Stromal cell of bone marrow (primary cell): ENCODE results near the gene RARB.

Experiments
- DNase-seq: peaks from one replicate; pipeline ENCODE4 v3.0.0-alpha.2; 2012; ENCODE audit warnings: low read depth

RARB gene

DNA sequence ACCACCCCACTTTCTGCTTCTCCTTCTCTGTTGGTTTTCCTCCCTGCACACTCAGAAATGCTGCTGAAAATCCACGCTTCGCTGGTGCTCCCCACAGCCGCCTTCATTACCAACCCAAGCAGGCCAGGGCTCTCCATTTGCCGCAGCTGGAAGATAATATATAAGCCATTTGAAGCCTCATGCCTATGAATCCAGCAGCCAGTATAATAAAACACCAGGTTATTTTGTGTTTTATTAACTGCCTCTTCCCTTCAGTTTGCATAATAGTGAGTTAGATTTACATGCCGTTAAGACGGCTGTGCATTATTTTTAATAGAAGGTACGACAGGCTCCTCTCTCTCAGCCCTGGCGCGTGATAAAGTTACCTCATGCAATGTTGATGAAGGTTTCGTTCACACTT, 150.0 kb downstream of the RARB start:
- DNase-seq, result no peak

DNA sequence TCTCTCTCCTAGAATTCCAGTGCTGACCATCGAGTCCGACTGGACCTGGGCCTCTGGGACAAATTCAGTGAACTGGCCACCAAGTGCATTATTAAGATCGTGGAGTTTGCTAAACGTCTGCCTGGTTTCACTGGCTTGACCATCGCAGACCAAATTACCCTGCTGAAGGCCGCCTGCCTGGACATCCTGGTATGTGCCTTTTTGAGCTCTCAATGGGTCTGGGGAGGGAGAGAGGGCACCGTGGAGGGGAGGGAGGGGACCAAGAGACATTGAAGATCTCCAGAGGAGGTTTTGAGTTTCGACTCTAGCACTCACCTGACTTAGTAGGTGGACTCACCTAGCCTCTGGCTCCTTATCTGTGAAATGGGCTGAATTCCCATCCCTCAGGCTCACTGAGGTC, 152.5 kb downstream of the RARB start:
- DNase-seq, result no peak

DNA sequence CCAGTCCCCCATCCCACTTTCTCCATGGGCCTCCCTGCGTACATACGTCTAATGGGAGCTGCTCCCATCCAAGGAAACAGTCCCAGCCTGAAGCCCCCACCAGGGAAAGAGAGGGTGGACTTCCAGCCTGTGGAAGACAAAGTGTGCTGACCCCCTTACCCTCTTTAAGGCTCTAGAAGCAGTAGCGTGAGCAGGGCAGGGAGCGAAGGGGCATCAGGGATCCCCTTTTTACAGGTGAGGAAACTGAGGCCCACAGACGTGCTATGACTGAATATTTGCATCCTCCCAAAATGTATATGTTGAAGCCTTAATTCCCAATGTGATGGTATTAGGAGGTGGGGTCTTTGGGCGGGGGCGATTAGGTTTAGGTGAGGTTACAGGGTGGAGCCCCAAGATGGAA, 153.3 kb downstream of the RARB start:
- DNase-seq, result no peak

DNA sequence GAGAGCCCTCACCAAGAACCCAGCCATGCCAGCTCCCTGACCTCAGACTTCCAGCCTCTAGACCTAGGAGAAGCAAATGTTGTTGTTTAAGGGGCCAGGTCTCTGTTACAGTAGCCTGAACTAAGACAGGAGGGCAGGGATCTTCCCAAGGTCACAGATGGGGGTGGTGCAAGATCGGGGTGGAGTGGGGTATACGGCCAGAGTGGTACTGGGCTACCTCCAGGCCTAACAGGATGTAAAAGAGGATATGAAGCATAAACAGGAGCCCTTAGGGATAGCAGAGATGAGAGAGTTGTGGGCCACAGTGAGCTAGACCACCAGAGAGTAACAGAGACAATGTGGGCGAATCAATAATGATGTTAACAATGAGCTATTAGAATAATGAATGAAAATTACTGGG, 153.8 kb downstream of the RARB start:
- DNase-seq, result no peak

DNA sequence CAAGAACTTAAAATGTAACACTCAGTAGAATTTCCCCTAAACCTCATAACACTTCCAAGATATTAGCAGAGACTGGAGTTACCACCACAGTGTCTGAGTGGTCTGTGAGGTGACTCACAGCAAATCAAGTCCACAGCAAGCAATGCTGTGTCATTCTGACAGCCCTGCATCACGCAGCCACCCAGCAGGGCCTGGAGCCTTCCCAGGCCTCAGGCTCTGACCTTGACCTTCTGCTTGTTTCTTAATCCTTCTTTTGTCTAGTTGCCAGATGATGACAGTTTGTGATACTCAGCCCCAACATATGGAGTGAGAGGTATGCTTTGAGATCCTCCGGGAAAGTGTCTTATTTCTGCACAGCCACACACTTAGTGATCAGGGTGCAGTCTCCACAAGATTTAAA, 154.2 kb downstream of the RARB start:
- peak; percentile 38 for DNase-seq

DNA sequence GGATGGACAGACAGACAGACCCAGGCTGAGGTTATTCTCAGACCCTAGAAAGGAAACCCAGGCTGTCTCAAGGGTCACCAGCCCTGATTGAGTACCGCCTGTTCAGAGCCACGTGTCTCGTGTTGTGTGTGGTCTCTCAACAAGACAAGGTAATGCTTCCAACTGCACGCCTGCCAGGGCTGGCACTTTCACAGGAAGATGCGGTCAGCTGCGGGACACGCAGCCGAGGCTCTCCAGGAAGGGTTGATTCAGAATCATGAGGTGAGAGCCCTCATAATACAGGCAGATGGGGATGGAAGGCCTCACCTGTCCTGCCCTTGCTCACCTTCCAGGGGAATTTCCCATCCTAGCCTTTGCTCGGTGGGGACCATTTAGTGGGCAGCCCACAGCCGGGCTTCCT, 155.3 kb downstream of the RARB start:
- DNase-seq, result no peak

DNA sequence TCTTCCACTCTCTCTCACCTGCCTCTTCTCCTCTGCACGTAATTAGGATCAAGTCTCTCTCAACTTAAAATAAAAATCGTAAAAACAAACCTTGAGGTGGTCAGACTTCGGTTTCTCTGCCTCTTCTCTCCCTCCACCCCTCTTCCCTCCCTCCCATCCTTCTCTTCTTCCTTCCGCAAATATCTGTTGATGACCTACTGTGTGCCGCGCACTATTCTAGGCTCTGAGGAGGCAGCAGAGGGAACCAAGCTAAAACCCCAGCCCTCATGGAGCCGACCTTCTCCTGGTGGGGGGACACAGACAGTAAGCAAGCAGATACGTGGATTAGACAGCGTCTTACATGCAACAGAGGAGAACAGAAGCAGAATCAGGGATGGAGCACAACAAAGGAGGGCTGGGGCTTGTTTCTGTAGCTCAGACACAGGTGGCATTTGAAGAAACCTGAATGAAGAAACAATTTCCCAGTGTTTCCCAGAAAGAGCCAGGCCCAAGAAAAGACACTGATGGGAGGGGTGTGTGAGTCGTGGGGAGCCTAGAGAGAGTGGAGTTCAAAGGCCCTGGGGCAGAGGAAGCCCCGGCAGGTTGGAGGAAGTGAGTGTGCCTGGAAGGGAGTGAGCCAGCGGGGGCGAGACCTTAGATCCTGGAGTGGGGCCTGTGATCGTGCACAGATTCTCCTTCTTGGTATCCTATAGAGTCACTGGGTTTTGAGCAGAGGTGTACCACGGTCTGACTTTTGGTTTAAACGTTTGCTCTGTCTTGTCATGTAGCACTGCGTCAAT, 156.1 kb downstream of the RARB start:
- DNase-seq, result no peak

DNA sequence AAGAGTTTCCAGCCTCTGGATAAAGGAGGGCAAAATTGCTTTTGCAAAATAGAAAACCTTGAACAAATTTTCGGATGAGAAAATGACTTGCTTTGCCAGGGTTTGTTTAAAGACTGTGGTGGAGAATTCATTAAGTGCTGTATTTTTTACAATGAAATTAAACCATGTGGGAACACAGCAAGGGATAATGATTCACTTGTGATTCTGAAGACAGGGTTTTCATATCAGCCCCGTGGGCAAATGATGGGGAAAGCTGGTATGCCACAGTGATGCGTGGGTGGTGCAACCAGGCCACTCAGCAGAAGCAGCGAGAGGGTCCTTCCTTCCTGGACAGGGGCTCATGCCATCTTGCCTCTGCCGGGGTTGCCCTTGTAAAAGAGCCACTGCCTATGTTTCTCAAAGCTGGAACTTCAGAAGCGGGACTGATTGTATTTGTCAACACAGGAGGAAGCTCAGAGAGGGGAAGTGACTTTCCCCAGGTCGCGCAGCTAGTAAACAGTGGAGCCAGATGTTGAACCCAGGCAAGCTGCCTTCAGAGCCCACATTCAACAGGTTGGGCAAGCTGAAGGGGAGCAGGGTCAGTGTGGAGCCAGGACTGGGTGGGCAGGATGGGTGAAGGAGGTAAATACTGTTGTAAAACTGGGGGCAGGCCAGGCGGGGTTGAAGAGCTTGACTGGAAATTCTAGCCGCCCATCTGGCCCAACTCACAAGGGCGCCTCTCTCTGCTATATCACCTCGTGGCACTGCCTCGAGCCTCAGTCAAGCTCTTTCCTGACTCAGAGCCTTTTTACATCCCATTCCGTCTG, 157.5 kb downstream of the RARB start:
- DNase-seq, result no peak

DNA sequence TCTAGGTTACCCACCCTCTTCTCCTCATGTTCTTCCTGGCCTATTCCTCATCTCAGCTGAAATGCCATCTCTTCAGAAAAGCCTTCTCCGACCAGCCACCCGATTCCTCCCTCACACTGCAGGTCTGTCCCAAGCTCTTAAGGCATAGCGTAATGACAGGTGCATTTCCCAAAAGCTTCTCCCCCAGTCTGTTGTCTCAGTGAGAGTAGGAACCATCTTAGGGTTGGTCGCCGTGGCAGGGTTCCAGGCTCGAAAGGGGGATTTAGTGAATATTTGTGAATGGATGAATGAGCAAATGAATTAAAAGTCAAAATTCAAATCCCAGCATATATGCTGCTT, 158.1 kb downstream of the RARB start:
- no peak for DNase-seq

DNA sequence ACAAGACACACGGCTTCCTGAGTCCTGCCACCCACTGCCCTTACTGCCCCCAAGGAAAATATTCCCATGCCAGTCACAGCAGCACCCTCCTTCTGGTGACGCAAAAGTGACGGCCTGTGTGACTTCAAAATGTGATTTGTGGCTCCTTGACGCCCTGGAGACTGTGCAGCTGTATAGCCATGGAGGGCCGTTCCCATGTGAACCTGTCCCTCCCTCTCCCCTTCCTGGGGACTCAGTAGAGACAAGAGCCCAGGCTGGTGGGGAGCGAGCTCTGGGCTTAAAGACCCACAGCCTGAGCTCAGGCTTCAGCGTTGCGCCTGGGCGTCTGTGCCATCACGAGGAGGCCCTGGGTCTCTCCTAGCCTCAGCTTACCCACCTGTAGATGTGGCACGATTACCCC, 158.5 kb downstream of the RARB start:
- DNase-seq, result no peak

DNA sequence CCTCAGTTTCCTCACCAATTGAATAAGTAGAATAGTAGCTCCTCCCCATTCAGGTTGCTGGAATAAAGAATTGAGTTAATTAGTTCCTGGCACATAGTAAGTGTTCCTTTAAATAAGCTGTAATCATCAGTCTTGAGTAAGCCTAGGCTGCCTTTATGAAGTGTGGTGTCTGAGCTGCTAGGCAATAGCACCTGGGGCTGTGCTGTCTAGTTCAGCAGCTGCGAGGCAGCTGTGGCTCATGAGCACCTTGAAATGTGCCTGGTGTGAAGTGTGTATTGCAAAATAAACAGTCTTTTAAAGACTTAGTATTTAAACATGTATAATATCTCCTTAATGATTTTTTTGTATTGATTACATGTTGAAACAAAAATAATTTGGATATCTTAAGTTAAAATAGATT, 159.0 kb downstream of the RARB start:
- no peak for DNase-seq

DNA sequence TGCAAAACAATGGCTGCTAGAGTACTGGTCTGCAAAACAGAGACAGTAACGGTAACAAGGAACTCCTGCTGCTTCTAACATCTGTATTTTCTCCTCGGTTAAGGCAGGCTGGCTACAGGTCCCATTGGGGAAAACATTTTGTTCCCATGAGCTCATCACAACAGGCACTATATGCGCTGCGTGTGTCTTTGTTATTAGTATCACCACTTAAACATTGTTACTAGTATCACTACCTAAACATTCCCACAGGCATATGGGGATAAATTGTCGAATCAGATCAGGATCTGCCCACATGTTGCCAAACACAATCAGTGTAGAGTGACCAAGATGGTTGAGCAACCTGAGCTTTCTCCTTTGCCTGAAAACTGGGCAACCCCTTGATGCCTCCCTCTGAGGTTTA, 159.5 kb downstream of the RARB start:
- no peak for DNase-seq

DNA sequence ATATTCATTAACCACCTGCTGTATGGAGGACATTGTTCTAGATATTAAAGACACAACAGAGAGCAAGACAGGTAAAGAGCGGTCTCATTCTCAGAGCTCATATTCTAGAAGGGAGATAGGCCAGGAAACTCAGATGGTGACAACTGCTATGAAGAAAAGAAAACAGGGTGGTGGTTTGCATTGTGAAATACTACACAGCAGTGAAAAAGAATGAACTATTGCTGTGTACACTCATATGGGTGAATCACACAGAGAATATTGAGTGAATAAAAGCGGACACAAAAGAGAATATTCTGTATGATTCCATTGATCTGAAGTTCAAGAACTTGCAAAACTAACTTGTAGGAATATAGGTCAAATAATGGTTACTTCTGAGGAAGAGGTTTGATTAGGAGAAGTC, 159.9 kb downstream of the RARB start:
- DNase-seq, result no peak

DNA sequence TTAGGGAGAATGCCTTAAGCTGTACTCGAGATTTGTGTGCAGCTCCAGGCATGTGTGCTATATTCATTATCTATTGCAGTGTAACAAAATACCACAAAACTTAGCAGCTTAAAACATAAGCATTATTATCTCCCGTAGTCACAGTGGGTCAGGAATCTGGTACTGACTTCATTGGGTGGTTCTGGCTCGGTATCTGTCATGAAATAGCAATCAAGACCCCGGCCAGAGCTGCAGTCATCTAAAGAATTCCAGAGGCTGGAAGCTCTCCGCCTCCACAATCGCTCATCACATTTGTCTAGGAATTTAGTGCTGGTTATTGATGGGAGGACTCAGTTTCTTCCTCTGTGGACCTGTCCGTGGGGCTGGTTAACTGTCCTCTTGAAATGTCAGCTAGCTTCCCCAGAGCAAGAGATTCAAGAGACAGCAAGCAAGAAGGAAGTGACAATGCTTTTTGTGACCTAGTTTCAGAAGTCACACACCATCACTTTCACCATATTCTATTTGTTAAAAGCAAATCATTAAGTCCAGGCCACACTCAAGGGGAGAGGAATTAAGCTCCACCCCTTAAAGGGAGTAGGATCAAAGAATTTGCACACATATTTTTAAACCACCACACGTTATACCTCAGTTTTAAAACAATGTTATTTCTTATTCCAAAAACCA, 160.5 kb downstream of the RARB start:
- no peak for DNase-seq

DNA sequence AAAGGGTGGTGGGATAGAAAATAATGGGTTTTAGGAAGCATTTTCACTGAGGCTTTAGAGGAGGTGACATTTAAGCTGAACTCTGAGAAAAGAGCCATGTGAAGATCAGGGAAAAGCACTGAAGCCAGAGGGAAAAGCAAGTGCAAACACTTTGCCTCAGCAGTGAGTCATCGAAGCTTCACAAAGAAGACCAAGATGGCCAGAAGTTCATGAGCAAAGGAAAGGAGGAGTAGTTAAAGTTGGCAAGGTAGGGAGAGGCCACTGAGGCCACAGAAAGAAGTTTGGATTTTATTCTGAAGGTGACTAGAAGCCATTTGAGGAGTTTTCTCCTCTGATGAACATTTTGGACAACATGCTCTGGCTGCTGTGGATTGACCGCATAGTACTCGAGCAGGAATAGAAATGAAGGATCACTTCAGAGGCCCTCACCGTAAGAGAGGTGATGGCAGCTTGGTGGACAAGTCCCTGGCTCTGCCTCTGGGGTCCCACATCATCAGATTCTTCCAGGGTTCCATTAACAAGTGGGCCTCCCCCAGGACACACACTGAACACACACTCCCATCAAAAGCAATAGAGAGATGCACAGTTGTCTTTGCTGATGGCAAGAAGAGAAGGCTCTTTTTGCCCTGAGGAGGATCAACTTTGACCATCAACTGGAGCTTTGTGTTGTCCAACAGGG, 161.2 kb downstream of the RARB start:
- no peak for DNase-seq

DNA sequence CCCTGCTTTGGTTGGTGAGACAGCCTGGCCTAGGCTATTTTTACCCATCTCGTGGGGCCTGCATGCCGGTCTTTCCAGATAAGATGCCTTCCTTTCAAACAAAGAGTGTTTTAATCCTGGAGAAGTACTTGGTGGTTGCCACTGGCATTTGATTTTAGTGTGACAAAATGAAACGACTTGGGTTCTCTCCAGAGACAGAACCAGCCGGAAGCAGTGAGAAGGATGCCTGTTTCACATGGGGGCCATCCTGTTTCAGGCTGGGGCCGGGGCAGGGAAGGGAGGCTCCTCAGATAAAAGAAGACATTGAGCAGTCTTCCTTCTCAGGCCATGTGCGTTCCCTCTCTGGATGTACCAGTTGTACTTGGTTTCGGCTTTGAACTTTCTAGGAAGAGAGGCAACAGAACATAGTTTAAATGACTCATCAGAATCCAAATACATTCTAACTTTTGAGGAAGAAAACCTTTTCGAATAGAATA, 161.8 kb downstream of the RARB start:
- no peak for DNase-seq

DNA sequence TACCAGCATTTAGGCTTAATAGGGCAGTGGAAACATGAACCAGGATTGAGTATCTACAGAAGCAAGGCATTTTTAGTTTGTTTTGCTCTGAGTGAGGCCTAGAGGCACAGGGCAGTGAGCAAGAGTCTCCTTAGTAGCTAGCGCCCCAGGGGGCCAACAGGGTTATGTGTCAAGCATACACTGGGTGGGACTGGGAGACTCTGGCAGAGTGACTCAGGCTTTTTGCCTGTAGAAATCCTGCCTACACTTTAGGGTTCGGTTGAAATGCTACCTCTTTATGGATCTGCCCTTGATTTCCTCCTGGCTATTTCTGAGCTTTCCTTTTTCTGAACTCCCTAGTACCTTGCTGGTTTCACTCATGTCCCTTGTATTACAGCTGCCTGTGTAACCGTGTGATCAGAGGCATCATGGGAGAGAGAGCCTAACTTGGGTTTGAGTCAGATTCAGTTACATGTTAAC, 164.5 kb downstream of the RARB start:
- DNase-seq, result peak; percentile 80

DNA sequence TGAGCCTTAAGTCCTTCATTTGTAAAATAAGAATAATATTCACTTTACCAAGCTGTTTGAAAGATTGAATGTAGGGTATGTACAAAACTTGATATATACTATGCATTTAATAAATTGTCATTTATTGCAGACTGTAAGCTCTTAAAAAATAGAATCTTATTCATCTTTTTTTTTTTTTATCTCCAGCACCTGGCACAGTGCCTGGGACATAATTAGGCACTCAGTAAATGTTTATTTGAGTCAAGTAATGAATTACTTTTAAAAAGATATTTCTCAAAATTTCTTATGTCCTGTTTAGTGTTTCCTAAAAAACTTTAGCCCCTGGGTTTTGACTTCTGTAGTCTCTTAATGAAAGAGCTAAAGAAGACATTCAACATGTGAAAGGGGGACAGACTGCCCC, 164.9 kb downstream of the RARB start:
- no peak for DNase-seq

DNA sequence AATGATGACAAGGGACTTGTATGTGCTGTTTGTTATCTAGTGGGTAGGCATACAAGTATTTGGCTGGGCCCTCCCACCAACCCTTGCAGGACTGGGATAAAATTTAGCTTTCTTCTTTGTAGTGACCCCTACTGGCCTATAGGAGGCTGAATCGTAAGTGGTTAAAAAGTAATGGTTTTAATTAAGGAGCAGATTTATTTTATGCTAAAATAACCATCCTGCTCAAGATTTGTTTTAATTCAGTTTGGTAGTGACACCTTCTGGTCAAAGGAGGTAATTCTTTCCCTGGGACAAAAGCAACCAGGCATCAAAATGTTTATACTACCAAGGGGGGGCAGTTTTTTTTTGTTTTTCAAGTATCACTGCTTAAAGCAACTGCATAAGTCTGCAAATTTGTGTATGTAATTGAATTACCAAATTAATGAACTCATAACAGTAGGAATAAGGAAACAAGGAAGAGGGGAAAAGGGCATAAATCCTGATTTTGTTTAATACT, 166.0 kb downstream of the RARB start:
- peak; percentile 56 for DNase-seq

DNA sequence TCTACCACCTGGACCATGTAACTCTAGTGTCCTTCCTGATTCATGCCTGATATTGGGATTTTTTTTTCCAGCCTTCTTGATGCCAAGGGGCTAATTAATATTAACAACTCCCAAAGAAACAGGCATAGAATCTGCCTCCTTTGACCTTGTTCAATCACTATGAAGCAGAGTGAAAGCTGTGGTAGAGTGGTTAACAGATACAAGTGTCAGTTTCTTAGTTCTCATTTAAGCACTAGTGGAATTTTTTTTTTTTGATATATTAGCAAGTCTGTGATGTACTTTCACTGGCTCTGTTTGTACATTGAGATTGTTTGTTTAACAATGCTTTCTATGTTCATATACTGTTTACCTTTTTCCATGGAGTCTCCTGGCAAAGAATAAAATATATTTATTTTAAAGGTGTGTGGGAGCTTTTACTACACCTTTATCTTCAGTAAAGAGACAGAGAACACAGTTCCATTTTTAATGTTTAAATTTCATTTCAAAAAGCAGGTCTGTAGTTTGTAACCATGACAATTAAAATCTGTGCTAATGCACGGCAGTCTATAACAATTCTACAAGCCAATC, 169.6 kb downstream of the RARB start:
- DNase-seq, result no peak

DNA sequence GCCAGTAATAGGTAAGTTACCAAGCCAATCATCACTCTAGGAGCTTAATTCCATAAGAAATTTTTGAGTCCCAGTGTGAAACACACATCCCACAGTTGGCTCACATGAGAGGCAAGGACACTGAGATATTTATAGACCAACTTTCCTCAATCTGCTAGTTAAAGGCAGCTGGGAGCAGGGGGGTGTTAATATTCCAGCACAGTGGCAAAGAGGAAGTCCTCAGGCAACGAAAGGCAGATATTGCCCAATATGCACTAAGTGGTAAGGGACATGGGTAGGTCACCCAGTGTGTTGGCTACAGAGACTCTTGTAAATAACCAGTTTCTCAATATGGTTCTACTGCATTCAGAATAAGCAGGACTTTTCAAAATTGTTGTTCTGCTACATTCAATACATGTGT, 175.6 kb downstream of the RARB start:
- no peak for DNase-seq
